Prostate gland (tissue), 2 donors: Measurements from ENCODE around the gene GRIN2A.

Experiments
- POLR2A ChIP-seq: fragments of 450-650 bp; IDR thresholded peaks from one replicate; pipeline ENCODE4 v1.6.1; 2016; ENCODE audit warnings: antibody characterized with exemption, mild to moderate bottlenecking
- TF ChIP-seq, protein P1 (sequence below), 4 experiments: fragments of 200-600 bp in 2 of 4; fragments of 450-650 bp in 2 of 4; sonication (generic) in 2 of 4; IDR thresholded peaks; 1 replicate in 3 of 4; 2 replicates in 1 of 4; pipeline ENCODE4 v1.5.1; 2016 to 2019; ENCODE audit warnings: antibody characterized with exemption in 4 of 4, mild to moderate bottlenecking in 2 of 4, moderate library complexity in 2 of 4

DNA sequence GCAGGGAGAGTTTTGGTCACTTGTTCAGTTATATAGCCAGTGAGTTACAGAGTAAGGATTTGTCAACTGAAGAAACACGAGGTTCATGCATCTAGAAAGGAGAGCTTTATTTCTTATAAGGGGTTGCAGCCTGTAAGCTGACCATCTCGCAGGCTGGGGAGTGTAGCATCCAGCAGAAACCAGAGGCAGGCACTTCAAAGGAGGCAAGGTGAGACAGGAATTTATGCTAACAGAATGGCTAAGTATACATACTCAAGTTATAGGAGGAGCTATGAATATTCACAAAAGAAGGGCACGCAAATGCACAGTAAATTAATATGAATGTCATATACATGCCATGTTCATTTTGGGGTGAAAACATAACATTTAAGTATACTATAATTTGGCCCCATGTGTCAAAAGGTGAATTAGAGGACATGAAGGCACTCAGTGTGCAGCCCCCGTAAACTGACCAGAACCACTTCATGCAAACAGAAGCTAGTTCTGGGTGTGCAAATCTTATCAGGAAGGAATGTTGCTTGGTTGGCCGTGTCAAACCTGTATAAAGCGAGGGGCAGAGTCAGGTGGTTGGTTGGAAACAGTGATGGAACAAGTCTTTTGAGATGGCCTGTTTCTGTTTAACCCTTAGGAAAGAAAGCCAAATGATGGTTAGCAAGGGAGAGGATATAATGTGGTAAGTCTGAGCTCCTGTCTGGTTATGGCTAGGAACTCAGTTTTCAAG lies 97.0 kb downstream of the GRIN2A start:
- TF ChIP-seq, protein P1, sequence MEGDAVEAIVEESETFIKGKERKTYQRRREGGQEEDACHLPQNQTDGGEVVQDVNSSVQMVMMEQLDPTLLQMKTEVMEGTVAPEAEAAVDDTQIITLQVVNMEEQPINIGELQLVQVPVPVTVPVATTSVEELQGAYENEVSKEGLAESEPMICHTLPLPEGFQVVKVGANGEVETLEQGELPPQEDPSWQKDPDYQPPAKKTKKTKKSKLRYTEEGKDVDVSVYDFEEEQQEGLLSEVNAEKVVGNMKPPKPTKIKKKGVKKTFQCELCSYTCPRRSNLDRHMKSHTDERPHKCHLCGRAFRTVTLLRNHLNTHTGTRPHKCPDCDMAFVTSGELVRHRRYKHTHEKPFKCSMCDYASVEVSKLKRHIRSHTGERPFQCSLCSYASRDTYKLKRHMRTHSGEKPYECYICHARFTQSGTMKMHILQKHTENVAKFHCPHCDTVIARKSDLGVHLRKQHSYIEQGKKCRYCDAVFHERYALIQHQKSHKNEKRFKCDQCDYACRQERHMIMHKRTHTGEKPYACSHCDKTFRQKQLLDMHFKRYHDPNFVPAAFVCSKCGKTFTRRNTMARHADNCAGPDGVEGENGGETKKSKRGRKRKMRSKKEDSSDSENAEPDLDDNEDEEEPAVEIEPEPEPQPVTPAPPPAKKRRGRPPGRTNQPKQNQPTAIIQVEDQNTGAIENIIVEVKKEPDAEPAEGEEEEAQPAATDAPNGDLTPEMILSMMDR (IDR thresholded peaks at IDR 0.05) = no peak
- no peak for TF ChIP-seq POLR2A
